ENCODE measurements around the gene MDK.

DNA sequence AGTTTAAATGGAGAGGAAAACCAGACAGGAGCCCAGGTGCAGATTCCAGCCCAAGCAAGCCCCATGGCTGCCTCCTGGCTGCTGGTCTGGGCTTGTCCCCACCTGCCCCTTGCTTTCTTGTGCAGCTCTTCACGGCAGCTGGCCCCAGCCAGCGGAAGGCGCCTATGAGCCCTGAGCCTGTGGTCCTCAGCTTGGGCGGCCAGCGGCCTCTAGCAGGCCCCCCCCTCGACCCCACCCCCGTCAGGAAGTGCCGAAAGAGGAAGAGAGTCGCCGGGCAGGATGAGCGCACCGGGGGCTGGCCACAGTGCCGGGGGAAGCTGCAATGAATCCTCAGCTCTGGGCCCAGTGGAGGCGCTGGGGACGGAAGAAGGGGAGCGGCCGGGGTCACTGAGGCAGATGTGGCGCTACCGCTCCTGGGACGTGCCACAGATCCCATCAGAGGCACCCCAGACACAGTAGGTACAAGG is 36.3 kb upstream of the MDK start:
- TF ChIP-seq, protein P1, sequence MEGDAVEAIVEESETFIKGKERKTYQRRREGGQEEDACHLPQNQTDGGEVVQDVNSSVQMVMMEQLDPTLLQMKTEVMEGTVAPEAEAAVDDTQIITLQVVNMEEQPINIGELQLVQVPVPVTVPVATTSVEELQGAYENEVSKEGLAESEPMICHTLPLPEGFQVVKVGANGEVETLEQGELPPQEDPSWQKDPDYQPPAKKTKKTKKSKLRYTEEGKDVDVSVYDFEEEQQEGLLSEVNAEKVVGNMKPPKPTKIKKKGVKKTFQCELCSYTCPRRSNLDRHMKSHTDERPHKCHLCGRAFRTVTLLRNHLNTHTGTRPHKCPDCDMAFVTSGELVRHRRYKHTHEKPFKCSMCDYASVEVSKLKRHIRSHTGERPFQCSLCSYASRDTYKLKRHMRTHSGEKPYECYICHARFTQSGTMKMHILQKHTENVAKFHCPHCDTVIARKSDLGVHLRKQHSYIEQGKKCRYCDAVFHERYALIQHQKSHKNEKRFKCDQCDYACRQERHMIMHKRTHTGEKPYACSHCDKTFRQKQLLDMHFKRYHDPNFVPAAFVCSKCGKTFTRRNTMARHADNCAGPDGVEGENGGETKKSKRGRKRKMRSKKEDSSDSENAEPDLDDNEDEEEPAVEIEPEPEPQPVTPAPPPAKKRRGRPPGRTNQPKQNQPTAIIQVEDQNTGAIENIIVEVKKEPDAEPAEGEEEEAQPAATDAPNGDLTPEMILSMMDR (IDR thresholded peaks at IDR 0.05; ENCODE audit: low read depth, low read length, missing input control) = no peak
- TF ChIP-seq FOXA1 (IDR thresholded peaks at IDR 0.05) (no peak), RAD21 (IDR thresholded peaks at IDR 0.05) (no peak), SP1 (IDR thresholded peaks at IDR 0.05) (no peak), YY1 (IDR thresholded peaks at IDR 0.05) (peak; percentile 35), TAF1 (conservative IDR thresholded peaks at IDR 0.05) (no peak), JUND (IDR thresholded peaks at IDR 0.05) (no peak), RXRA (IDR thresholded peaks at IDR 0.05) (no peak), REST (IDR thresholded peaks at IDR 0.05) (no peak), ZBTB33 (IDR thresholded peaks at IDR 0.05) (no peak), EGR1 (IDR thresholded peaks at IDR 0.05; ENCODE audit: low read depth in 2 of 2) (no peak)
- TF ChIP-seq, protein P2, sequence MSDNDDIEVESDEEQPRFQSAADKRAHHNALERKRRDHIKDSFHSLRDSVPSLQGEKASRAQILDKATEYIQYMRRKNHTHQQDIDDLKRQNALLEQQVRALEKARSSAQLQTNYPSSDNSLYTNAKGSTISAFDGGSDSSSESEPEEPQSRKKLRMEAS (IDR thresholded peaks at IDR 0.05) = no peak
- TF ChIP-seq, protein P3, sequence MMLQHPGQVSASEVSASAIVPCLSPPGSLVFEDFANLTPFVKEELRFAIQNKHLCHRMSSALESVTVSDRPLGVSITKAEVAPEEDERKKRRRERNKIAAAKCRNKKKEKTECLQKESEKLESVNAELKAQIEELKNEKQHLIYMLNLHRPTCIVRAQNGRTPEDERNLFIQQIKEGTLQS (IDR thresholded peaks at IDR 0.05) = no peak
